Breast epithelium (tissue), 3 donors: ENCODE results near the gene NECAB3.

Experiments
- CTCF ChIP-seq, 3 donors: fragments of 450-650 bp; IDR thresholded peaks; one replicate each; pipeline ENCODE4 v1.5.1; 2016 to 2017; ENCODE audit warnings: antibody characterized with exemption in 3 of 3, mild to moderate bottlenecking in 3 of 3, moderate library complexity in 3 of 3
- POLR2A ChIP-seq: fragments of 450-650 bp; IDR thresholded peaks from one replicate; pipeline ENCODE4 v1.6.1; 2016; ENCODE audit warnings: antibody characterized with exemption, mild to moderate bottlenecking, moderate library complexity
- POLR2AphosphoS5 ChIP-seq, 3 donors: sonication (generic); formaldehyde crosslinking; IDR thresholded peaks; one replicate each; pipeline ENCODE4 v1.6.1; 2017; ENCODE audit warnings: antibody characterized with exemption in 3 of 3

- TF ChIP-seq CTCF (IDR thresholded peaks at IDR 0.05) (no peak), POLR2AphosphoS5 (IDR thresholded peaks at IDR 0.05) (no peak), POLR2A (no peak)
These were observed 24.0 kb downstream of the NECAB3 start for GRCh38 chr20:33650111-33650752.
